ENCODE results near the gene NR5A2.
A peak's percentile ranks its signal among the peaks of the same experiment; 100 is the strongest.

GRCh38 chr1:200075938-200076546 is 48.5 kb downstream of the NR5A2 start:
- TF ChIP-seq POLR2A (IDR thresholded peaks at IDR 0.05) (no peak), POLR2AphosphoS5 (IDR thresholded peaks at IDR 0.05; ENCODE audit: insufficient read depth in 1 of 2, low read depth in 1 of 2) (peak in 1 of 2 donors; percentile 75), CTCF (IDR thresholded peaks at IDR 0.05) (no peak)

Data from vagina (tissue), 2 donors.